Stimulated activated CD4-positive, alpha-beta T cell treated with anti-CD3 and anti-CD28 coated beads, Interleukin-4, amount 100 ng/mL, for 4 hours (primary cell): ENCODE results near the gene SCO2.

ENCODE experiments used
- DNase-seq, 2 experiments: peaks; one replicate each; pipeline ENCODE4 v3.0.0-alpha.2; 2020

SCO2 gene, protein sequence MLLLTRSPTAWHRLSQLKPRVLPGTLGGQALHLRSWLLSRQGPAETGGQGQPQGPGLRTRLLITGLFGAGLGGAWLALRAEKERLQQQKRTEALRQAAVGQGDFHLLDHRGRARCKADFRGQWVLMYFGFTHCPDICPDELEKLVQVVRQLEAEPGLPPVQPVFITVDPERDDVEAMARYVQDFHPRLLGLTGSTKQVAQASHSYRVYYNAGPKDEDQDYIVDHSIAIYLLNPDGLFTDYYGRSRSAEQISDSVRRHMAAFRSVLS

DNA sequence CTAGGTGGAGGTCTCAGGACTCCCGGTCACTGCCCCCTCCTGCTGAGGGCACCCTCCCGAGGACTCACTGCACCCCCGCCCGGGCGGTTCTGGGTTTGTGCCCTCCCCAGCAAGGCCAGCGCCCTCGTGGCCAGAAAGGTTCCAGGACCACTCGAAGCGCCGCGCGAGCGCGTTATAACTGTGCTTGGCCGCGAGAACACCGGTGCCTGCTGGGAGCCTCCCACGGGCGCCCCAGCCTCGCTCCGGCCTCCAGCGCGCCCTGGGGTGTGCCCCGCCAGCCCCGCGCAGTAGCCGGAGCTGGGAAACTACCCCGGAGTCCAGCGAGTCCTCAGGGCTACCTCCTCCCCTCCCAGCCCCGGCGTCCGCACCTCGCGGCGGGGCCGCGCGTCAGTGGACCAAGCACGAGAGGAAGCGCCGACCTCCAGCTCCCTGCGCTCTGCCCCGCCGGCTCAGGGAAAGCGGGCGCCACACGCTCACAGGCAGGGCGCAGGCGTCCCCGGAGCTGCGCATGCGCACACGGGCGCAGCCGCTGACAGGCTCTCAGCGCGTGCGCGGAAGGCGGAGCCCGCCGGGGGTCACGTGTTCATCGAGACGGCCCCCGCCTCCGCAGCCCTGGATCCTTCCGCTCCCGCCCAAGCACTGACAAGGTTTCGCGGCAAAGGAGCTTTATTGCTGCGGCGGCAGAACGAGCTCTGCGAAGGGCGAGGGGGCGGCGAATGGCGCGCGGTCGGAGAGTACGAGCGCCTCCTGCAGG is at the start of gene SCO2:
Gene SCO2 (minus strand): TSS at position 495 of the 754 bp plus-strand sequence. CDS start 1,187 bp downstream, outside the sequence.
- peak; percentile 98 for DNase-seq

DNA sequence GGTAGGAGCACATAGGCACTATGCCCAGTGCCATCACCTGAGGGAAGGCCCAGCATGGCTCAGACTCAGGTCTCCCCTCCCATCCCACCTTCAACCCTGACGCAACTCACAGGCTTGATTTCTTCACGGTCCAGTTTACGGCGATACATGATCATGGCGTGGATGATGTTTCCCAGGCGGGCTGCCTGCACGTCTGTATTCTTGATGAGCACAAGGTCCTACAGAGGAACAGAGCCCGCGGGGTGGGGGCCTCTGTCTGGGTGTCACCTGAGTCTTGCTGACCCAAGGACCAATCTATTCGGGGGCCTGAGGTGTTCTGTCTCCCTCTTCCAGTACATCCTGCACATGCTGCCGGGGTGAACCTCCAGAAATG is 49.0 kb upstream of the SCO2 start:
- no peak for DNase-seq

DNA sequence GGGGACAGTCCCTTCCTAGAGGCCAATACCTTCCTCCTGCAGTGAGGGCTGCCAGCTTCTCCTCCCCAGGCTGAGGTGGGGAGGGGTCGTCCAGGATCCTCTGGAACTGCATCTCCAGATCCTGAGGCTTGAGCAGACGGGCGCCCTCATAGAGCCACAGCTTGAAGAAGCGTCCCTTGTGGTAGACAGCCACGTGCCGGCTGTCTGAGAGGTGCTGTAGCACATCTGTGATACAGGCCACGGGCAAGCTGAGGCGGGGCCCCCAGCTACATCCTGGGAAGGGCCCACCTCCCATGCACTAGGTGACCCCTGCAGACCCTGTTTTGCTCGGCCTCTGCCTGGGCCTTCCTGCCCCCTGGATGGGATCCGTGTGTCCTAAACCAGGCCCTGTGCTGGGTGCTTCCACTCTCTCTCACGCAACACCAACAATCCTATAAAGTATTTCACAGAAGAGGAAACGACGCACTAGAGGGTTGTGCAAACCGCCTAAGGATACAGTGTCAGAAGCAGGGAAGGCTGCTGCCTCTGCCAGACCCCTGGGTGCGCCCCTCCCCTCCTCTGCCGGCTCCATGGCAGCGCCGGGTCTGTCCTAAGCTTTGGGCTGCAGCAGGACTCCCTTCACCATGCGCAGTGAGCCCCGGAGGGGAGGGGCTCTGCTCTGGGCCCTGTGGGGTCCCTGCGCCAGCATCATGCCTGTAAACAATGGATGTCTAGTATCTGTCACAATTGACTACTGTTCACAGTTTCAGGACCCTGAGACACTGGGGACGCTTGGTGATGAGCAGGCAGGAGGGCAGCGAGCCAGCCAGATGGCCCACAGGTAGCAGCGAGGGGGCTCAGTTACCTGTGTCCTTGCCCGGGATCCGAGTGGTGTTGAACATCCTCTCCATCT is 48.3 kb upstream of the SCO2 start:
- DNase-seq, result no peak

DNA sequence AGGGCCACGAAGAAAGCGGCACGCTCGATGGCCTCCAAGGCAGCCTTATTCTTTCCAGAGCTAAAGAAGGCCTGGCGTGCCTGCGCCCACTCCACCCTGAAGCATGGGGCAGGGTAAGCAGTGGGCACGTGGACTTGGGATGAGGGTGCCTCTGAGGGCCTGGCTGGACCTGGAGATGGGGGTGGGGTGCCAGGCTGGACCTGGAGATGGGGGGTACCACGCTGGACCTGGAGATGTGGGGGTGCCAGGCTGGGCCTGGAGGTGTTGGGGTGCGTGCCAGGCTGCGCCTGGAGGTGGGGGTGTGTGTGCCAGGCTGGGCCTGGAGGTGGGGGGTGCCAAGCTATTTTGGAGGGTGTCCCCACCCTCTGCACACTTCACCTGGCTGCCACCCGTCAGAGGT is 47.6 kb upstream of the SCO2 start:
- DNase-seq, result no peak

DNA sequence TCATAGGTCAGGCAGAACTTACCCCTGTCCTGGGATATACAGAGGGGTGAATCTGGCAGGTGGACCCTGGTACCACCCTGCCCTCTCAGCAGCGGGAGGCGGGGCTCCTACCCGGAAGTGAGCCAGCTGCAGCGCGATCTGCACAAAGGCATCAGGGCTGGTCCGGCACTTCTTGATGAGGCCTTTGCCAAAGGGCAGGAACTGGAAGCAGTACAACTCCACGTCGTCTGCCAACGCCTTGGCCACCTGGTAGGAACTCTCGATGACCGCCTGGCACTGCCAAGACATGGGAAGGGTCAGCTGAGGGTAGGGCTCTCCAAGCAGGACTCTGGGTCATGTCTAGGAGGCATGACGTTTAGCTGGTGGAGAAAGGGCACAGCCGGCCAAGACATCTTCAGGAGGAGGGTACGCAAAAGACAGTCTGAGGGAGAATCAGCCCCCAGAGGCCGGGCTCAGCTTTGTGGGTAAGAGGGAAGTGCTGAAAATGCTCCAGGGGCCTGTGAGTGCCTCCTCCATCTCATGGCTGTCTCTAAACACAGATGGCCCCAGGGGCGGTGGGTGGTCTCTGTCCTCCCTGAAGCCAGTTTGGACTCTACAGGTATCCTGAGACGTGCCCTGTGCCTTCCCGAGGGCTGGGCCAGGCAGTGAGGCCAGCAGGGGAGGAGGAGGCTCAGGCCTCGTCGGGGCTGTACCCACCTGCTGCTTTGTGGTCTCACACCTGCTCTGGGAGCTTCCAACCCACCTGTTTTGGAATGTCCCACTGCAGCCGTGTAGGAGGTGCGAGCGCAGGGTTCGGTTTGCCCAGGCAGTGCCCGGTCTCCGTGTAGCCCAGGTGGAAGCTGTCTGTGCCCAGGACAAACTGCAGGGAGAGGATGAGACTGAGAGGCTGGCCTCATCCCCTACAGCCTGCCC is 46.1 kb upstream of the SCO2 start:
- DNase-seq, result no peak

DNA sequence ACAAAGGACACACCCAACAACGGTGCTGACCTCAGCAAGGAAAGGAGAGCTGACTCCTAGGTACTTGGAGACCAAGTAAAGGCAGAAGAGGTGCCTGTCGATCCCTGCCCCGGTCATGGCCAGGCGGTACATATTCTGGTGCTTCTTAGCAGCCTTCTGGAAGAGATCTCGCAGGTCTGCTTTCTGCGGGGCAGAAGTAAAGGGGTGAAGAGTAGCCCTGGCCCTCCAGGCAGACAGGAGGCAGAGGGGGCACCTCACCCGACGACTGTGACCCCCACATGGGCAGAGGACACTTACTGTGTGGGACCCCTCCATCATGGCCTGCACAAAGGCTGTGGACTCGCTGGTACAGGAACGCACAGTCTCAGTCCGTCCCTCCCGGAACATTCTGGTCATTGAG is 45.5 kb upstream of the SCO2 start:
- no peak for DNase-seq

DNA sequence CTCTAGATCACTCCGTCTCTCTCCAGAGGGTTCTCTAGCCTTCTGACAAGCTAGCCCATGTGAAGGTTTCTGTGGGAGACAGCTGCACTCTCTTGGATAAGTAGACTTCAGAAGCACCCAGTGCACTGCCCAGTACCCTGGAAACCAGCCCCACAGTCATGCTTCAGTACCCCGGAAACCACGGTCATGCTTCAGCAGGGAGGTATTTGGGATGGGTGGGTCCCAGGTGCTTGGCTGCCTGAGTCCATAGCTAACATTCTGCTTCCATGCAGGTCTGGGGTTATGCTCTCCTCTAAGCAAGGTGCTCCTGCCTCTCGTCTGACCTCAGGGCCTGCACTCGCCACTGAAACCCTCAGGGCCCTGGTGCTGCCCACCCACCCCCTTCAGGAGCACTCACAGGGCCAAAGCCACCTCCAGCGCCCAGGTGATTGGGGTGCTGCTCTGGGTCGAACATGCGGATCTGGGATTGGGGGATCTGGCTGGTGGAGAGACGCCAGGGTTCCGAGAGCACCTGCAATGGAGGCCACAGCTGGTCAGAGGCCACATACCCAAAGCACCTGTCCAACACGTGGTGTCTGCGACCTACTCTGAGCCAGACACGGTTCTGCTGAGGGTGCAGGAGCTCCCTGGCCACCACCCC is 44.6 kb upstream of the SCO2 start:
- DNase-seq, result no peak

DNA sequence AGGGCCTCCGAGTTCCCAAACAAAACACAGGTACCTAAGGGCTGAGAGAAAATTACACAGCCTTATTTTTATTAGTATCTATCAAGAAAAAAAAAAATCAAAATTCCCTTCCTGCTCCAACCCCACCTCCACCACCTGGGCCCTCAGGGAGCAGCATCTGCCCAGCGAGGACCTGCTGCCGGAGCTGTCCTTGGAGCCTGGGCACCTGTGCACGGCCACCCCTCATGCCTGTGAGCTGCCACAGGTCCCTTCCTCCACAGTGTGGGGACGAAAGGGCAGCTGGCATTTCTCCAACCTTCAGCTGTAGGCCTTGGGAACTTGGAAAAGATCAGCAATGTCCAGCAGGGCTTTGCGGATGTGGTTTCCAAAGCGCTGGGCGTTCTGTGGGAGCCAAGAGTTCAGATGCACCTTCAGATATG is 43.7 kb upstream of the SCO2 start:
- DNase-seq, result no peak

DNA sequence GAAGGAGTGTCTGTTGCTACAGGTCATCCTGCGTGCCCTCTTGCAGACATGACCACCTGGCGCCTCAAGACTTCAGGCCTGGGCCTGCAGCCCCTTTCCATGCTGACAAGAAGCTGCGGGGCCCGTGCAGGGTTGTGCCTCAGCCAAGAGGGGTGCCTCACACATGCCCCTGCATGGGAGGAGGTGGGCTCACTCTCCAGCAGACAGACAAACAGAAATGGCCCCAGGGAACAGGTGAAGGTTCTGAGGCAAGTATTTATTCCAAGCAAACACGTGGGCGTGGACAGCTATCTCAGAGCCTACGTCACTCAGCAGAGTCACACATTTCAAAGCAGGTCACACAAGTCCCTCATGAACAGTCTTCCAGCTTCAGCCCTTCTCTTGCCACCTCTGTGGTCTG is 43.2 kb upstream of the SCO2 start:
- no peak for DNase-seq

DNA sequence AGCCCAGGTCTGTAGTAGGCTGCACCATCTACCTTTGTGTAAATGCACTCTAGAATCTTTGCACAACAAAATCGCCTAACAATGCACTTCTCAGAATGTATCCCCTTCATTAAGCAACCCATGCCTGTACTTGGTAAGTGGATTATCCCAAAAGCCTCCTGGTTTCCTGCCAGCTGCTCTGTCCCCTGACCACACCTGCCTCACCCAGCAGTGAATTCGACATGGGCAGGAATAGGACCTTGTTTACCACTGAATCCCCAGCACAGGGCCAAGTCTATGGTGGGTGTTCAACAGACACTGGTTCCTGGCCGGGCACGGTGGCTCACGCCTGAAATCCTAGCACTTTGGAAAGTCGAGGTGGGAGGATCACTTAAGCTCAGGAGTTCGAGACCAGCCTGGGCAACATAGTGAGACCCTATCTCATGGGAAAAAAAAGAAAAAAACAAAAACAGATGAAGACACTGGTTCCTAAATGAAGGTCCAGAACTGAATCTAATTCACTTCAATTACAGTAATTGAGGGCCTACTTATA is 42.4 kb upstream of the SCO2 start:
- DNase-seq, result no peak

DNA sequence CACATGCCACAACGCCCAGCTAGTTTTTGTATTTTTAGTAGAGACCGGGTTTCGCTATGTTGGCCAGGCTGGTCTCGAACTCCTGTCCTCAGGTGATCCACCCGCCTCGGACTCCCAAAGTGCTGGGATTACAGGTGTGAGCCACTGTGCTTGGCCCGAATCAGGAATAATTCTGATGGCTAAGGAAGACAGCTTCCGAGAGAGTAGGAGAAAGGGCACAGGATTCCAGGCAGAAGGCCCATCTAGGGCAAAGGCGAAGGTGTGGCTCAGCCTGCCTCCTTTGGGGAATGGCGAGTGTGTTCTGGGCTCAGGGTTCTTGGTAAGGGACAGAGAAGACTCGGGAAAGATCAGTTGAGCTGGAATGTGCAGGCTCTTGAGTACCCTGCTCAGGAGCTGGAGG is 38.9 kb upstream of the SCO2 start:
- DNase-seq, result no peak

DNA sequence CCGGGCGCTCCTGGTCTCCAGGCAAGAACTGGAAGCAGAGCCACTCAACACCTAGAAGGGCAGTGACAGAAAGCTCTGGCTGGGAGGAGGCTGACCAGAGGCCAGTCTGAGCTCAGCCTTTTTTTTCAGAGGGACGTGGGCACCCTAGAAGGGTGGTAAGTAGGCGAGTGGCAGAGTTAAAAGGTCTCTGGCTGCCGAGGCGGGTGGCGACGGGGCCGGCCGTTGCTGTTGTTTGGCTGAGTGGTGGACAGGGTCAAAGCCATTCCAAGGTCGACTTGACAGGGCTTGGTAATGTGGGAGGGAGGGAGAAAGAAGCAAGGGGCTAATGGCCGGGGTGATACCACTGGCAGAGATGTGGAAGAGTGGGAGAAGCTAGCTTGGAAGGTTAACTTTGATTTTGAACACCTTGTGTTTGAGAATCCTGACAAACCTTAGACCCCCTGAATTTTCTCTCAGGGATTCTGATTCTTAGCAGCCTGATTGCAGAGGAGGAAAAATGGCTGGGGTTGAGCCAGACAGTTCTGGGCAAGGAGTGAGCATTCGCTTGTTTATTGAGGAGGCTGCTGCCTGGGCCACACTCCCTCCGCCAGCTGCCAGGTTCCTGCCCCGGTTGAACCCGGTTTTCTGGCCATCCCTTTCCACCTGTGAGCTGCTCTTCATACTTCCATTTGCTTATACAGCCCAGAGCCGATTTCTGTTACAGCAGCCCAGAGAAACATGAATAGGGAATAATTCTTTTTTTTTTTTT is 38.2 kb upstream of the SCO2 start:
- no peak for DNase-seq

DNA sequence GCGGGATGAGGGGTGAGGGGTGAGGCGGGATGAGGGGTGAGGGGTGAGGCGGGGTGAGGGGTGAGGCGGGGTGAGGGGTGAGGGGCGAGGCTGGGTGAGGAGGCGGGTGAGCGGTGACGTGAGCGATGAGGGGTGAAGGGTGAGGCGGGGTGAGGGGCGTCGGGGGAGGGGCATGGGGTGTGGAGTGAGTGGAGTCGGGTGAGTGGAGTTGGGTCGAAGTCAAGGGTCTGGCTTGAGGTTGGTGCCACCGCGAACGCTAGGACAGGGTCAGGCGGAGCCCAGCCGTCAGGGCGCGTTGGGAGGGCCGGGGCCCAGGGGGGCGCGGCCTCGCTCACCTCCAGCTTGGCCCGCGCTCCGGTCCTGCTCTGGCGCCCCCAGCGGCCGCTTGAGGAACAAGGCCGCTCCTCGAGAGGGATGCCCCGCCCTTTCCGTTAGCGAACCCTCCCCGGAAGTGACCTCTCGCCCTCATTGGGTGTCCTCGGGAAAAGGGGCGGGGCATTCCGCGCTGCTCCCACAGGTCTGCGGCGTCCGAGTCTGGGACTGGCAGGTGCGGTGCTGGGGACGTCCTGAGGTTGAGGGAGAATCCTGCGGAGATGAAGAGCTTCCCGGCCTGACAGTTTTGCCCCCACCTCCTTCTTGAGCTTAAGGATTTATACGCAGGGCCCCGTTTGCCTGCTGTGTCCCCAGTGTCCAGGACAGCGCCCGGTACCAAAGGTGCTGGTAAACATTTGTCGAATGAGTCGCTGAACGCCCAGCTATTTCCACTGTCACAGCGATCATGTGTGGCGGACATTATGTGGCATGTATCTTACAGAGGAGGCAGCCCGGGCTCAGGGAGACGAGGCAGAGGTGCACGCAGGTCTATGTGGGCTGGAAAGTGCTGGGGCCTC is 37.4 kb upstream of the SCO2 start, which contains the start of gene SYCE3:
Gene SYCE3 (minus strand): TSS at position 397 of the 890 bp plus-strand sequence. CDS start 6,514 bp downstream, outside the sequence.
- peak; percentile 96 to 98 for DNase-seq

DNA sequence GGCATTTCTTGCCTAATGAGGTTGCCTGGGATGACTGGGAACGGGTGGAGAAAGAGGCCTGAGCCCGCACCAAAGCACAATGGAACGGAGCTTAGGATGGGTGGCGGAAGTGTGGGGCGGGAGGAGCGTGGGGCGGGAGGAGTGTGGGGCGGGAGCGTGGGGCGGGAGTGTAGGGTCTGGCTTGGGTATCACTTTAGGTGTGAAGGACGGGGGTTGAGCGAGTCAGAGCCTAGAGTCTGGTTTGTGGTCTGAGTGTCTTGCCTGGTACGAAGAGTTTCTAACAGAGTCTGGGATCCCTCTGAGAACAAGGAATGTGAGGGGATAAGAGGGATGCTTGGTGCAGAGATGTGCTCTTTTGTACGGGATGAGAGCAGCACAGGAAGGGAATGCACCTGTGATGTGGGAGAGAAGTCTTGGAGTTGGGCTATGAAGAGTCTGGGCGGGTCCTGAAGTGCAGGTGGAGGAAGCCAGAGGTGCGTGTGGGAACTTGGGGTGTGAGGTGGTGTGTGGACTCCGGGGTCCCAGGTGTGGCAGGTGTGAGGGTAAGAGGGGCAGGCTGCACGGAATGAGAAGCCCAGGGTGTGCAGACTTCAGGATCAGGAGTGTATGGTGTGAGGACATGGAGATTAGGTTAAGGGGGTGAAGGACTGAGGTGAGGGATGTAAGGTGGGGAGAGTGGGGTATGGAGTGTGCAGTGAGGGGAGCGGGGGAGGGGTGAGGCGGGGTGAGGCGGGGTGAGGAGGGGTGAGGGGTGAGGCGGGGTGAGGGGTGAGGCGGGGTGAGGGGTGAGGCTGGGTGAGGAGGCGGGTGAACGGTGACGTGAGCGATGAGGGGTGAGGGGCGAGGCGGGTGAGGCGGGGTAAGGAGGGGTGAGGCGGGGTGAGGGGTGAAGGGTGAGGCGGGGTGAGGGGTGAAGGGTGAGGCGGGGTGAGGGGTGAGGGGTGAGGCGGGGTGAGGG is 36.3 kb upstream of the SCO2 start:
- no peak for DNase-seq

DNA sequence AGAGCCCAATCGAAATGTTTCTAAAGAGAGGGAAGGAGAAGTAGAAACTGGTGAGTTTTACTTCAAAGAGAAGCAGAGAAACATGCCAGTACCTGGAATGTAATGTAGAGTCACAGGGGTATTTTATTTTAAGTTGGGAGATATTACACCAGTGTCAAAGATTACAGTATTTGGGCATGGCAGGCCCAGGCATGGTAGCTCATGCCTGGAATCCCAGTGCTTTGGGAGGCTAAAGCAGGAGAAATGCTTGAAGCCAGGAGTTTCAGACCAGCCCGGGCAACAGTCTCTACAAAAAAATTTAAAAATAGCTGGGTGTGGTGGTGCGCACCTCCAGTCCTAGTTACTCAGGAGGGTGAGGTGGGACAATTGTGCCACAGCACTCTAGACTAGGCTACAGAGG is 34.6 kb upstream of the SCO2 start:
- no peak for DNase-seq

DNA sequence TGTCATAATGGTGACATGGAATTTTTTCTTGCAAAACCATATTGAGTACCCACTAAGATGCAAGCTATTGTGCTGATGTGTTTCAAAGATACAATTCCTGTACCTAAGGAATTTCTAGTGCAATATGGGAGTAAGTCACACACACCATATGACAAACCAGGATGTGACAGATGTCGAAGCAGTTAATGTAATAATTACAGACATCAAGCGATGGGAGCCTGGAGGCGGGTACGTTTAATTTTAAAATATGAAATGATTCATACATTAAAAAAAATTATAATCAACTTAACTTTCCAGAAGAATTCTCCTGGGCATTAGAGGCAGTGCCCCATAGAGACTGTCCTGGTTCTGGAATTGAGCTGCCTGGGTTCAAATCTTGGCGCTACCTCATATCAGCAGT is 31.3 kb upstream of the SCO2 start:
- no peak for DNase-seq

DNA sequence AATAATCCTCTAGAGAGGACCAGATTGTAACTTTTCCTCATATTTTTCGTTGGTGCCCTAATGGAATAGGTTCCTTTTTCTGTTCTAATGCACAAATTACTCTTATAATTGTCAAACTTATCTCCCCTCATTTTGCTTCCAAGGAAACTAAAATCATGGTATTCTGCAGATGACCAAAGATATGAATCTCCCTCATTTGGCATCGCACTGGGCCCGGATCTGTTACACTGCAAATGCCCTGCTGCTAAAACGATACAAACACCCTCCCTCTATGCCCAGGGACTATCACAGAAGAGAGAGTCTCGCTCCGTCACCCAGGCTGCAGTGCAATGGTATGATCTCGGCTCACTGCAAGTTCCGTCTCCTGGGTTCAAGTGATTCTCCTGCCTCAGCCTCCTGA is 27.9 kb upstream of the SCO2 start:
- no peak for DNase-seq

DNA sequence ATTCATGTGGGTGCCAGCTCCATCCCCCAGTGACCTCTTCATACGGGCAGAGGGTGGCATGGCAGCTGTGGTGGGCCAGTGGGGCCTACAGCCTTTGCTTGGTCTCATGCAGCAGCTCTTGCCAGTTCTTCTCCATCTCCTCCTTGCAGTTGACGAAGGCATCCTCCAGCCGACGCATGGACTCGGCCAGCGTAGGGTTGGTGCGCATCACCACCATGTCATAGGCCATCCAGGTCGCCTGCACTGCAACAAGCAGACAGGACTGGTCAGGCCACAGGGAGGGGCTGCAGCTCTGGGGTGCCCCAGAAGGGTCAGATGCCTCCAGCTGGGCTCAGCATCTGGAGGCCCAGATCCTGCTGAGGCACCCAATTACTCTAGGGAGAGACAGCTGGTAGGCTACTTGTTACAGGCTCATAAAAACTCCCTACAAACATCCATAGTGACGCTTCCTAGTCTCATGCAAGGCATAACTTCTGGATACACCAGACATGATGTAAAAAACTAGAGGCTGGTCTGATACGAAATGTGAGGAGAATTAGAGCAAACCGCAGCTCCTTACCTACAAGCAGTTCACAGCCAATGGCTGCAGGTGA is 25.9 kb upstream of the SCO2 start:
- no peak for DNase-seq
